GM19324 (cell line): ENCODE measurements around the gene PGM1.

Experiments
- ATAC-seq: cut with Tn5 transposase; IDR thresholded peaks from one replicate; pipeline ENCODE4 v1.9.1; 2021; ENCODE audit warnings: mild to moderate bottlenecking, moderate library complexity; ENCODE audit not compliant: unreplicated experiment, low FRiP score

Gene PGM1

DNA sequence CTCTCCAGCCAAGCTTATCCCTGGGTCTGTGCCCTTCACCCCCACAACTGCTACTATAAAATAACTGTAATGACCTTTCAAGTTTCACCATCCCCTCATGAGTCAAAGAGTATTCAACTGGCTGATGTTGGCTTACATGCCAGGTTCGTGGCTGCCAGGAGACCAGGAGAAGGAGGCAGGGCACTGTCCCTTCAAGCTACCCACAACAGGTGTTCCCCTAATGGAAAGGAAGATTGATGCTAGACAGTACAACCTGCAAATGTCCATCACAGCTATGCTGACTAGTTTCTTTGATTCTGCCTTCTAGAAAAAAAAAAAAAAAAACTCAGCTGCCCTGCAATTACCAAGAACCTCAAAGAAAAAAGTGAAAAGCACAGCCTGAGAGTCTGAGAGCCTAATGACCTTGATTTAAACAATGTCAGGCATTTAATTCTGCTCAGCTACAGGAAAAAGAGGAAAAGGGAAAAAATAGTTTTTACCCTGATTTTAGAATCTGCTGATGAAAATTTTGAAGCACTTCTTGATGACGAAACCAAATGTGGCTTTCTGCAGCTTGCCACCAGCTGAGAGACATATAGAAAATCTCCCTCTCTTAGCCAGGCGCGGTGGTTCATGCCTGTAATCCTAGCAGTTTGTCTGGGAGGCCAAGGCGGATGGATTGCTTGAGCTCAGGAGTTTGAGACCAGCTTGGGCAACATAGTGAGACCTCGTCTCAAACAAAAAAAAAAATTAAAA, 97.9 kb downstream of the PGM1 start:
- ATAC-seq = no peak

DNA sequence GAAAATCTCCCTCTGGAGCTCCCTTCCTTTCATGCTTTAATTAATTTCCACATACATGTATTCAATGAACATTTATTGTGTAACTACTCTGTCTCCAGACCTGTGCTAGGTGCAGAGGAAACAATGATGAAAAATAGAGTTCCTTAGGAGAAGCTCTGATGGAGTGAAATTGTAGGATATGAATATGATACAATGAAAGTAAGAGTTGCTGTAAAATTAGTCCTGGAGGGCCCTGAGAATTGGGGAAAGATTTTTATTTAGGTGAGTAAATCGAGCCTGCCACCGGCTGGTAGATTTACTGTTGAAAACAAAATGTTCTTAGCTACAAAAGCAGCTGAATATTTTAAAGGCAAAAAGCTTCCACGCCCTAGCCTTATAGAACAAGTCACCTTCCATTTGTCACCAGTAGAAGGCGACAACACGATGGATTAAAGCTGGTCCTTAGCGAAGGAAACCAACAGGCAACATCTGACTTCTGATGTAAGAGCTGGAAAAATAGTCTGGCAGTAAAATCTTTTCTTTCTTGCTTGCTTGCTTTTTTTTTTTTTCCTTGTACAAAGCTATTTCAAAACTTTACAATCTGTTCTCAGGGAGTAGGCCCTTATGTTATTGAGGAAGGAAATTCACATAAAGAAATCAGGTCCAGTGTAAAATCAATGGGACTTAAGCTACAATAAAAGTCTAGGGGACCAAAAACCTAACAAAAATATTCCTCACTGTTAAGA, 98.7 kb downstream of the PGM1 start:
- ATAC-seq = peak; percentile 47

GRCh38 chr1:63693944-63694571, 100.8 kb downstream of the PGM1 start:
- no peak for ATAC-seq

DNA sequence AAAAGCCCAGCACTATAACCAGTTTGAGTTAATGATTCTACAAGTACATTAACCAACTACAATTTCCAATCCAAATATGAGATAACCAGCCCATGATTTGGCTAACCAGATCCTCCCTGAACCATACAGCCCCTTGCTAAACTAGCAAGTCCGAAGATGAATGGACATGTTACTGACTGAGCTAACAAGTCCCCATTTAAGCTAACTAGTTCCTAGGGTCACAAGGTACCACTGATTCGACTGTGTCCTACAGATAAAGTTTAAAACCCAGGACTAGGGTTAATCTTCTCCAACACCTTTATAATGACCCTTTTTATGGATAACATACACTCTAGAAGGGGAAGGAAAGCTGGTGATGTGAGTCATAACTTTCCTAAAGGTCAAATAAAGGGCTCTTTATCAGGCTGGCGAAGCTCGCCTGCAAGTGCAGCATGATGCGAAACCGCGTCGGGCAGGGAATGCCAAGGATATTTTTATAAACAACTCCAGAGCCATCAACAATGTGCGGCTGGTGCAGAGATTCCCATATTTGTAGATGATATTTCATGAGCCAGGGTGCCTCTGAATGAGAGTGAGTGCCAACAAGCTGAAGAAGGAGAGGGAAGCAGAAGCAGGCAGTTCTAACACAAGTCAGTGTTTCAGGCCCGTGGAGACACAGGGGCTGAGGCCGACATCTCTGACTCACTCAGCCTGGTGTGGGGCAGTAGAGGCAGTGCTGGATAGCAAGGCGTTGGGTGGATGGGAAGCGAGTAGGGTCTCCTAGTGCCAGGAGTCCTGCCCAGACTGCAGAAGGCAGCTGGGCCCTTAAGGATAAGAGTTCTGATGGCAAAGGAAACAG, 105.0 kb downstream of the PGM1 start:
- ATAC-seq = no peak

DNA sequence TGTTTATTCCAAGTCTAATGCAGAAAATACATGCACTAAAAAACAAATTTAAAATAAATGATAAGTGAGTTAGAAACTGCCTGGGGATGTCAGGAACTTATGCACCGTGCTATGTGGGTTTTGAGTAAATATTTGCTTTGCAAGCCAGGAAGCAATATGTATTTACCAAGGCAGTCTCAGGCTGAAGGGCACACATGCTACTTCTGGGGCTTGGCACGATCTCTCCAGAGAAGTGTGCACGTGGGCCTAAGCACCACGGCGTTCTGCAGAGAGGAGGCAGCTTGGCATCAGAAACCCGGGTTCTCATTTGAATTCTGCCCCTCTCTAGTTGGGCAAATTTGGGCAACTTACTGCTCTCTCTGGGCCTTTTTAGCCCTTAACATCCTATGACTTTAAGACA, 108.0 kb downstream of the PGM1 start:
- no peak for ATAC-seq

DNA sequence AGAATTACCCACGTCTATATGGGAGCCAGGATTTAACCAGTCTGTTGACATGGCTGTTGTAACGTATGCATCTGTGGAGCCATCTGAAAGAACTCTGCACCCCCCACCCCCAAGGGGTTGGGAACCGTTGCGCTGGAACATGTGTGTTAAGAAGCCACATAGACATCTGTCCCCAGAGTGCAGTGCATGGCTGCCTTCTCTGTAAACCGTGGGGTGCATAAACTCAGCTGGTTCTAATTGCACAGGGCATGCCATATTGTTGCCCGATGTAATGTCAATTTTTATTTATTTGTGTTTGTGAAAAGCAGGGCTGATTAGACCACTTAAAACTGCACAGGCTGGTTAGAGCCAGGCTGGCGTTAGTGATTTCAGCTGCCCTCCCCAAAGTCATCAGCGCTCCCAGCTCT, 110.5 kb downstream of the PGM1 start:
- no peak for ATAC-seq

GRCh38 chr1:63704443-63704842, 111.2 kb downstream of the PGM1 start:
- ATAC-seq = no peak

DNA sequence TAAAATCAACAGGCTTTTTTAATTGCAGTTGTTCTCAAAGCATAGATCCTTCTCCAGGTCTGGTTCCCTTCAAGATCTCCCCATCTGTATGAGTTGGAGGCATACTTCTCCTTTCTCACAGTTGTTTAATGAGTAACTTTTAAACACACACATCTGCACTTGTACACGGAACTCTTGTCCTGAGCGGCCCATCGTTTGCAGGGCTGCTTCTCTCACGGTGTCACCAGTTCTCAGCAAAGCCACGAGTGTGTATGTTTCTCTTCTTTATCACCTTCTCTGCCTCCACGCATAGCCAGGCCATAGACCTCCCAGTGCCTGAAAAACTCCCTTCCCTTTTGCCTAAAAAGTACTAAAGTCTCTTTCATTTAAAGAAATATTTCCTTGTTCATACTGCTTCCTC, 111.9 kb downstream of the PGM1 start:
- ATAC-seq = peak; percentile 85

DNA sequence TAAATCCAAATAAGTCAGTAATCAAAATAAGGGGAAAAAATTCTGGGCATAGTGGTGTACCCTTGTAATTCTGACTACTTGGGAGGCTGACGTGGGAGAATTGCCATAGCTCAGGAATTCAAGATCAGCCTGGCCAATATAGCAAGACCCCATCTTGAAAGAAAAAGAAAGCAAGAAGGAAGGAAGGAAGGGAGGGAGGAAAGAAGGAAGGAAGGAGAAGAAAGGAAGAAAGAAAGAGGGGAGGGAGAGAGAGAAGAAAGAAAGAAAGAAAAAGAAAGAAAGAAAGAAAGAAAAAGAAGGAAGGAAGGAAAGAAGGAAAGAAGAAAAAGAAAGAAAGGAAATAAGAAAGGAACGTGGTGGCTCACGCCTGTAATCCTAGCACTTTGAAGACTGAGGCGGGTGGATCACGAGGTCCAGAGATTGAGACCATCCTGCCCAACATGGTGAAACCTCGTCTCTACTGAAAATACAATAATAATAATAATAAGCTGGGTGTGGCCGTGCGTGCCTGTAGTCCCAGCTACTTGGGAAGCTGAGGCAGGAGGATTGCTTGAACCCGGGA, 116.1 kb downstream of the PGM1 start:
- no peak for ATAC-seq
